Liver (tissue), 9 donors: Measurements from ENCODE around the gene CENPX. TPM values are rescaled to one million over a fixed set of nuclear protein-coding genes. Genes with fewer than 3 reads are reported as not detected.

ENCODE experiments used
- DNase-seq: peaks from one replicate; pipeline ENCODE4 v3.0.0-alpha.2; 2017; ENCODE audit warnings: low spot score
- H3K27ac ChIP-seq, 2 donors: one replicate each; pipeline ENCODE4 v1.7.0; 2013; ENCODE audit warnings: inconsistent platforms in 2 of 2, low read length in 2 of 2, control low read depth in 1 of 2, low read depth in 1 of 2, mild to moderate bottlenecking in 1 of 2
- H3K27me3 ChIP-seq, 4 donors: one replicate each; pipeline versions ENCODE4 v1.6.1 to v1.7.0; 2013; ENCODE audit warnings: low read length in 3 of 4, inconsistent platforms in 1 of 4, mild to moderate bottlenecking in 1 of 4, moderate library complexity in 1 of 4; ENCODE audit not compliant: control insufficient read depth in 4 of 4, insufficient read depth in 4 of 4
- H3K36me3 ChIP-seq, 4 donors: one replicate each; pipeline versions ENCODE4 v1.6.1 to v1.7.0; 2013; ENCODE audit warnings: low read length in 3 of 4, mild to moderate bottlenecking in 3 of 4, low read depth in 1 of 4, moderate library complexity in 1 of 4; ENCODE audit not compliant: control insufficient read depth in 4 of 4, insufficient read depth in 3 of 4
- H3K4me1 ChIP-seq, 4 donors: one replicate each; pipeline versions ENCODE4 v1.6.1 to v1.7.0; 2013; ENCODE audit warnings: low read length in 3 of 4, mild to moderate bottlenecking in 3 of 4, moderate library complexity in 1 of 4; ENCODE audit not compliant: control insufficient read depth in 4 of 4, insufficient read depth in 4 of 4
- H3K4me3 ChIP-seq, 3 donors: one replicate each; pipeline versions ENCODE4 v1.6.1 to v1.7.0; 2013; ENCODE audit warnings: low read length in 3 of 3, control low read depth in 1 of 3, low read depth in 1 of 3, mild to moderate bottlenecking in 1 of 3
- H3K9ac ChIP-seq, 2 donors: one replicate each; pipeline ENCODE4 v1.7.0; 2013; ENCODE audit warnings: low read length in 2 of 2, mild to moderate bottlenecking in 2 of 2, moderate library complexity in 2 of 2, control low read depth in 1 of 2, low read depth in 1 of 2
- H3K9me3 ChIP-seq, 4 donors: one replicate each; pipeline versions ENCODE4 v1.6.1 to v1.7.0; 2013; ENCODE audit warnings: low read length in 3 of 4; ENCODE audit not compliant: control insufficient read depth in 4 of 4
- CTCF ChIP-seq: fragments of 150-350 bp; IDR thresholded peaks from 2 replicates; pipeline ENCODE4 v1.5.1; 2017; ENCODE audit warnings: improper control_type of control experiment, low read depth, low read length; ENCODE audit not compliant: missing input control
- EGR1 ChIP-seq, 2 donors: IDR thresholded peaks; 2 replicates each; pipeline ENCODE4 v1.6.1; 2016 to 2018; ENCODE audit warnings: antibody characterized with exemption in 2 of 2, low read depth in 2 of 2
- FOXA1 ChIP-seq: IDR thresholded peaks from 2 replicates; pipeline ENCODE4 v1.6.1; 2016; ENCODE audit warnings: antibody characterized with exemption
- FOXA2 ChIP-seq: IDR thresholded peaks from 2 replicates; pipeline ENCODE4 v1.6.1; 2016; ENCODE audit warnings: antibody characterized with exemption
- GABPA ChIP-seq, 2 donors: IDR thresholded peaks in 1 of 2; conservative IDR thresholded peaks in 1 of 2; 2 replicates each; pipeline ENCODE4 v1.6.1; 2016; ENCODE audit warnings: antibody characterized with exemption in 2 of 2, mild to moderate bottlenecking in 1 of 2, moderate library complexity in 1 of 2
- HNF4A ChIP-seq, 2 donors: conservative IDR thresholded peaks; 2 replicates each; pipeline ENCODE4 v1.6.1; 2016; ENCODE audit warnings: antibody characterized with exemption in 2 of 2, mild to moderate bottlenecking in 2 of 2
- HNF4G ChIP-seq: IDR thresholded peaks from 2 replicates; pipeline ENCODE4 v1.6.1; 2016; ENCODE audit warnings: antibody characterized with exemption
- JUND ChIP-seq, 2 donors: IDR thresholded peaks; 2 replicates each; pipeline ENCODE4 v1.6.1; 2016; ENCODE audit warnings: antibody characterized with exemption in 2 of 2
- NR2F2 ChIP-seq: IDR thresholded peaks from 2 replicates; pipeline ENCODE4 v1.6.1; 2016; ENCODE audit warnings: antibody characterized with exemption
- RAD21 ChIP-seq, 2 donors: IDR thresholded peaks; 2 replicates each; pipeline ENCODE4 v1.6.1; 2016; ENCODE audit warnings: antibody characterized with exemption in 2 of 2, mild to moderate bottlenecking in 2 of 2
- RXRA ChIP-seq, 2 donors: IDR thresholded peaks; 2 replicates each; pipeline ENCODE4 v1.6.1; 2017 to 2018; ENCODE audit warnings: antibody characterized with exemption in 2 of 2, mild to moderate bottlenecking in 1 of 2
- SP1 ChIP-seq: IDR thresholded peaks from 2 replicates; pipeline ENCODE4 v1.6.1; 2018; ENCODE audit warnings: antibody characterized with exemption, mild to moderate bottlenecking
- TAF1 ChIP-seq: conservative IDR thresholded peaks from 2 replicates; pipeline ENCODE4 v1.6.1; 2016; ENCODE audit warnings: antibody characterized with exemption, mild to moderate bottlenecking
- YY1 ChIP-seq: IDR thresholded peaks from 2 replicates; pipeline ENCODE4 v1.6.1; 2016; ENCODE audit warnings: antibody characterized with exemption, mild to moderate bottlenecking
- WGBS: extraction: QIAGEN DNeasy Blood & Tissue Kit; methylation state at CpG from one replicate; pipeline ENCODE4 v1.1.7; 2013; 5-methylcytosine and 5-hydroxymethylcytosine counted together
- polyA plus RNA-seq, 2 donors: library from polyadenylated mRNA; stranded (reverse) in 1 of 2; unstranded in 1 of 2; fragments of 200-250 nt in 1 of 2; fragments of >200 nt in 1 of 2; fragmentation: Nextera tagmentation in 1 of 2; extraction: Ambion mirVana in 1 of 2; gene quantifications; one replicate each; pipeline versions ENCODE4 v1.2.1 to v1.2.3, GENCODE V29; 2013 to 2015
- total RNA-seq, 2 donors: library from RNA; depleted of rRNA; stranded (reverse); fragments of >200 nt; gene quantifications; one replicate each; pipeline ENCODE4 v1.2.3, GENCODE V29; 2014
- TF ChIP-seq, protein P1 (sequence below): IDR thresholded peaks from 2 replicates; pipeline ENCODE4 v1.6.1; 2016; ENCODE audit warnings: antibody characterized with exemption
- TF ChIP-seq, protein P2 (sequence below): IDR thresholded peaks from 2 replicates; pipeline ENCODE4 v1.6.1; 2016; ENCODE audit warnings: antibody characterized with exemption
- TF ChIP-seq, protein P3 (sequence below): IDR thresholded peaks from 2 replicates; pipeline ENCODE4 v1.6.1; 2016; ENCODE audit warnings: antibody characterized with exemption, mild to moderate bottlenecking
- TF ChIP-seq, protein P4 (sequence below): IDR thresholded peaks from 2 replicates; pipeline ENCODE4 v1.6.1; 2016; ENCODE audit warnings: antibody characterized with exemption
- donor health status: healthy.
- donor health status: healthy.
- donor health status: healthy.
- donor health status: healthy.
- donor health status: healthy.

The CENPX gene
- total and polyA plus RNA-seq, 4 donors: 22.5 to 83.9 (median 44.9) TPM

- no peaks in the 10 kb centered on the region for H3K27me3 ChIP-seq
Measured at GRCh38 chr17:82061047-82061925, 38.6 kb upstream of the CENPX start.

More at GRCh38 chr17:82061047-82061925, 38.6 kb upstream of the CENPX start:
- WGBS: 88% methylated on average over 34 of the region's 34 CpGs
- no peak overlapping the region for H3K27ac ChIP-seq
- no peaks in the 10 kb centered on the region for H3K9me3 ChIP-seq
- H3K9ac ChIP-seq: no peak overlapping the region
- no peak for TF ChIP-seq JUND (IDR thresholded peaks at IDR 0.05)
- TF ChIP-seq CTCF: no peak
- no peak for TF ChIP-seq FOXA1
- no peak for TF ChIP-seq NR2F2
- TF ChIP-seq GABPA (IDR thresholded peaks at IDR 0.05 in 1 of 2, conservative IDR thresholded peaks at IDR 0.05 in 1 of 2): no peak
- TF ChIP-seq, protein P1, sequence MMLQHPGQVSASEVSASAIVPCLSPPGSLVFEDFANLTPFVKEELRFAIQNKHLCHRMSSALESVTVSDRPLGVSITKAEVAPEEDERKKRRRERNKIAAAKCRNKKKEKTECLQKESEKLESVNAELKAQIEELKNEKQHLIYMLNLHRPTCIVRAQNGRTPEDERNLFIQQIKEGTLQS: no peak
- TF ChIP-seq, protein P2, sequence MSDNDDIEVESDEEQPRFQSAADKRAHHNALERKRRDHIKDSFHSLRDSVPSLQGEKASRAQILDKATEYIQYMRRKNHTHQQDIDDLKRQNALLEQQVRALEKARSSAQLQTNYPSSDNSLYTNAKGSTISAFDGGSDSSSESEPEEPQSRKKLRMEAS: no peak
- TF ChIP-seq SP1: no peak
- TF ChIP-seq RAD21 (IDR thresholded peaks at IDR 0.05): no peak
- TF ChIP-seq TAF1: no peak
- TF ChIP-seq, protein P3, sequence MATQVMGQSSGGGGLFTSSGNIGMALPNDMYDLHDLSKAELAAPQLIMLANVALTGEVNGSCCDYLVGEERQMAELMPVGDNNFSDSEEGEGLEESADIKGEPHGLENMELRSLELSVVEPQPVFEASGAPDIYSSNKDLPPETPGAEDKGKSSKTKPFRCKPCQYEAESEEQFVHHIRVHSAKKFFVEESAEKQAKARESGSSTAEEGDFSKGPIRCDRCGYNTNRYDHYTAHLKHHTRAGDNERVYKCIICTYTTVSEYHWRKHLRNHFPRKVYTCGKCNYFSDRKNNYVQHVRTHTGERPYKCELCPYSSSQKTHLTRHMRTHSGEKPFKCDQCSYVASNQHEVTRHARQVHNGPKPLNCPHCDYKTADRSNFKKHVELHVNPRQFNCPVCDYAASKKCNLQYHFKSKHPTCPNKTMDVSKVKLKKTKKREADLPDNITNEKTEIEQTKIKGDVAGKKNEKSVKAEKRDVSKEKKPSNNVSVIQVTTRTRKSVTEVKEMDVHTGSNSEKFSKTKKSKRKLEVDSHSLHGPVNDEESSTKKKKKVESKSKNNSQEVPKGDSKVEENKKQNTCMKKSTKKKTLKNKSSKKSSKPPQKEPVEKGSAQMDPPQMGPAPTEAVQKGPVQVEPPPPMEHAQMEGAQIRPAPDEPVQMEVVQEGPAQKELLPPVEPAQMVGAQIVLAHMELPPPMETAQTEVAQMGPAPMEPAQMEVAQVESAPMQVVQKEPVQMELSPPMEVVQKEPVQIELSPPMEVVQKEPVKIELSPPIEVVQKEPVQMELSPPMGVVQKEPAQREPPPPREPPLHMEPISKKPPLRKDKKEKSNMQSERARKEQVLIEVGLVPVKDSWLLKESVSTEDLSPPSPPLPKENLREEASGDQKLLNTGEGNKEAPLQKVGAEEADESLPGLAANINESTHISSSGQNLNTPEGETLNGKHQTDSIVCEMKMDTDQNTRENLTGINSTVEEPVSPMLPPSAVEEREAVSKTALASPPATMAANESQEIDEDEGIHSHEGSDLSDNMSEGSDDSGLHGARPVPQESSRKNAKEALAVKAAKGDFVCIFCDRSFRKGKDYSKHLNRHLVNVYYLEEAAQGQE: no peak
- TF ChIP-seq, protein P4, sequence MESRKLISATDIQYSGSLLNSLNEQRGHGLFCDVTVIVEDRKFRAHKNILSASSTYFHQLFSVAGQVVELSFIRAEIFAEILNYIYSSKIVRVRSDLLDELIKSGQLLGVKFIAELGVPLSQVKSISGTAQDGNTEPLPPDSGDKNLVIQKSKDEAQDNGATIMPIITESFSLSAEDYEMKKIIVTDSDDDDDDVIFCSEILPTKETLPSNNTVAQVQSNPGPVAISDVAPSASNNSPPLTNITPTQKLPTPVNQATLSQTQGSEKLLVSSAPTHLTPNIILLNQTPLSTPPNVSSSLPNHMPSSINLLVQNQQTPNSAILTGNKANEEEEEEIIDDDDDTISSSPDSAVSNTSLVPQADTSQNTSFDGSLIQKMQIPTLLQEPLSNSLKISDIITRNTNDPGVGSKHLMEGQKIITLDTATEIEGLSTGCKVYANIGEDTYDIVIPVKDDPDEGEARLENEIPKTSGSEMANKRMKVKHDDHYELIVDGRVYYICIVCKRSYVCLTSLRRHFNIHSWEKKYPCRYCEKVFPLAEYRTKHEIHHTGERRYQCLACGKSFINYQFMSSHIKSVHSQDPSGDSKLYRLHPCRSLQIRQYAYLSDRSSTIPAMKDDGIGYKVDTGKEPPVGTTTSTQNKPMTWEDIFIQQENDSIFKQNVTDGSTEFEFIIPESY: no peak
- TF ChIP-seq FOXA2: no peak
- TF ChIP-seq EGR1 (IDR thresholded peaks at IDR 0.05; ENCODE audit: low read depth in 2 of 2): no peak
- TF ChIP-seq YY1: no peak
- TF ChIP-seq RXRA (IDR thresholded peaks at IDR 0.05): no peak
- TF ChIP-seq HNF4G: no peak
- TF ChIP-seq HNF4A (conservative IDR thresholded peaks at IDR 0.05): no peak
- no peak overlapping the region for H3K4me3 ChIP-seq
- peaks cover 8 to 32% (median 24%) of the 10 kb centered on the region in 4 donors for H3K4me1 ChIP-seq
- peaks cover 6 to 64% (median 24%) of the 10 kb centered on the region in 4 donors for H3K36me3 ChIP-seq
- DNase-seq: no peak
